ENCODE data around the gene ADAMTSL1.

The ADAMTSL1 gene

GRCh38 chr9:18863791-18864190 lies 389.8 kb downstream of the ADAMTSL1 start:
- no peak for TF ChIP-seq CTCF (IDR thresholded peaks at IDR 0.05)

- no peak for TF ChIP-seq CTCF (IDR thresholded peaks at IDR 0.05)
Observed at GRCh38 chr9:18864516-18864915, 390.6 kb downstream of the ADAMTSL1 start.

GRCh38 chr9:18865542-18865941 lies 391.6 kb downstream of the ADAMTSL1 start:
- no peak for TF ChIP-seq CTCF (IDR thresholded peaks at IDR 0.05)

- TF ChIP-seq CTCF (IDR thresholded peaks at IDR 0.05), result no peak
Observed at GRCh38 chr9:18866121-18866831, 392.3 kb downstream of the ADAMTSL1 start.

GRCh38 chr9:18869725-18870124 lies 395.8 kb downstream of the ADAMTSL1 start:
- no peak for TF ChIP-seq CTCF (IDR thresholded peaks at IDR 0.05)

GRCh38 chr9:18874069-18874468 lies 400.1 kb downstream of the ADAMTSL1 start:
- TF ChIP-seq CTCF (IDR thresholded peaks at IDR 0.05), result no peak

GRCh38 chr9:18877984-18878383 lies 404.0 kb downstream of the ADAMTSL1 start:
- TF ChIP-seq CTCF (IDR thresholded peaks at IDR 0.05), result no peak

- no peak for TF ChIP-seq CTCF (IDR thresholded peaks at IDR 0.05)
Observed at GRCh38 chr9:18881758-18882157, 407.8 kb downstream of the ADAMTSL1 start.

Measured in LNCAP (cell line).